Measurements from ENCODE around the gene RNF220.

The RNF220 gene

DNA sequence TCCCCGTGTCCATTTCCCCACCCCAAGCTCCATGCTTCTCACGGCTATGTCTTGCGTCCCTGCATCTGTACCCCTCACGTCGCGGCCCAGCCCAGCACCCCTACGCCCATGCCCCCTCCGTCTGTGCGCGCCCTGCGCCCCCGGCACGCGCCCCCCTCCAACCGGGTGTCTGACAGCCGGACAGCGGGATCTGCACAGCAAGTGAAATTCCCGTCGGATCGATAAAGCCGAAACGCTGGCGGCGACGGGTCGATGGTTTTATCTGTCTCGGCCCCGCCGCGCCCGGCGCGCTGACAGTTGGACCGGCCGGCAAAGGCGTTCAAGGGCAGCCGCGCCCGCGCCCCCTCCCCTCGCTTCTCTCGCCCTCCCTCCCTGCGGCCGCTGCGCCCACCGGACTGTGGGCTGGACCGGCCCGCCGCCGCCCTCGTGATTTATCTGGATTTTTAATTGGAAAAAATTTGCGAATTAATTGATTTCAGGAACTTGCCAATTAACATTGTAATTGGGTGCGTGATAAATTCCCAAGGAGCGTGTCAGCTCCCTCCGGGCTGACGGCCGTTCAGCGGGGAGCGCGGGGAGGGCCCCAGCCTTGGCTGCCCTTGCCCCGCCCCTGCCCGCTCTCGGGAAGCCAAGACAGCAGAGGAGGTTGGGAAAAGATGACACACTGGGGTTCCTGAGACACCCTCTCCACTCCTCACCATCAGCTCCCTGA lies 212.1 kb downstream of the RNF220 start:
- no peak for DNase-seq

DNA sequence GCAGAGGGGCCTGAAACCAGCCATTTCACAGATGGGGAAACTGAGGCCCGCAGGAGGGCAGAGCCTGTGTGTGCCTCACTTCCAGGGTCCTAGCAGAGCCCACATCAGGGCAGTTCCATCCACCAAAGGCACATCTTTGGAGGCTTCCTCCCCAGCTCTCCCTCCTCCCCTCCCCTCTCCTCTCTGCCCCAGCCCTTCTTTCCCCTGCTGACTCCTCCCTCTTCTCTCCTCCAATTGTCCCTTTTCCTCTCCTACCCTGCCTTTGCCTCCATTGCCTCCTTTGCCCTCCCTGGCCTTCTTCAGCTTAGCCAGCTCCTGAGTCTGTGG lies 212.6 kb downstream of the RNF220 start:
- DNase-seq = no peak

DNA sequence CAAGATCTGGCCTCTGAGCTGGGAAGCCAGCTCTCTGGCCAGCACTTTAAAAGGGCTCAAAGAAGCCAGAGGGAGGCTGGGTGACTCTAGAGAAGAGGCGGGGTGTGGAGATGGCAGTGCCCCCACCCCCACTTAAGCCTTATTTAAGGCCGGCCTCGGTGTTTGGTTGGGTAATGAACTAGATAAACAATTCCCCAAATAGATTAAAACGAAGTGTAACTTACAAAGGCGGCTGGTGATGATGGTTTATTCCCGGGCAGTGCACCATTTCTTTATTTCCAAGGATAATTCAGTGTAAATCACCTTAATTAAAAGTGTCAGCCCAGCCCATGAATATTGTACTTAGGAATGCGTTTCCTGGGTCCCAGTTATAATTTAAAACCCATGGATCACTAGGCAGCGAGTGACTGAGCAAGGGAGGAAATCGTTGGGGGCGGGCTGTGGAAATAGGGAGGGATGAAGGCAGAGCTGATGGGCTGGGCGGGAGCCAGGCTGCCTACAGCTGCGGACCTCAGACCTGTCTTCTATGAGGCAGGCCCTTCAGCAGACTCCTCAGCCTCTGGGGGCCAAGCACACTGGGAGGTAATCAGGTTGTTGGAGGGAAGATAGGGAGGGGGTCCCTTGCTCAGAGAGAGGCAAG lies 214.3 kb downstream of the RNF220 start:
- DNase-seq = no peak

DNA sequence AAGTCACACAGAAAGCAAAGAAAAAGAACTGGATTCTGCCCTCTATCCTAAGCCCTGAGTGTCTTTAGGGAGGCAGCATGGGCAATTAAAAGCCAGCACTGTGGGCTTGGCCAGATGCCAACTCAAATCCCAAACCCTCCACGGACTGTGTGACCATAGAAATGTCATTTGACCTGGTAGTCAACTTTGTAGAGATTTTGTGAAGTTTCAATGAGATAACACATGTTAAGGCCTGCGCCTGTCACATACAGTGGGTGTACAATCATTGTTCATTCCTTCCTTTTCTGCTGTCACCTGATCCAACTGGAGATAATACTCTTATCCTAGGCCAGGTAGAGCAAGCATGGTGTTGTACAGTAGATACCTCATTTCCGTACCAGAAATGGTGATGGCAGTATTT lies 215.0 kb downstream of the RNF220 start:
- DNase-seq = no peak

DNA sequence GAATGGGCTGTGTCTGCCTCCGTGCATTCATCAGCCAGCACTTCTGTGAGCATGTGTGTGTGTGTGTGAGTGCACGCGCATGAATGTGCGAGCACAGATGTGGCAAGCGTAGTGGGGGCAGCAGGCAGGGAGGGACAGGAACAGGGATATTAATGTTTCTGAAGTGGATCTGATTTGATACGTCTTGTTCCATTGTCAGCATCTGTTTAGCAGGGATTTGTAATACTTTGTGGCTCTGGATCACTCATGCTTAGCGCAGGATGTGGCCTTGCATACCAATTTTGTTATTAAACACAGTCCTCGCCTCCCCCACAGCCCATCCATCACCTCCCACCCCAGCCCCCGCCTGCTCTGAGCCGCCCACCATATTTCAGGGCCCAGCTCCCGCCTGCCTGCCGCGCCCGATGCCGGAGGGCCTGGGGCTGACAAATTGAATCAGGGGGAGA lies 216.8 kb downstream of the RNF220 start:
- DNase-seq = no peak

DNA sequence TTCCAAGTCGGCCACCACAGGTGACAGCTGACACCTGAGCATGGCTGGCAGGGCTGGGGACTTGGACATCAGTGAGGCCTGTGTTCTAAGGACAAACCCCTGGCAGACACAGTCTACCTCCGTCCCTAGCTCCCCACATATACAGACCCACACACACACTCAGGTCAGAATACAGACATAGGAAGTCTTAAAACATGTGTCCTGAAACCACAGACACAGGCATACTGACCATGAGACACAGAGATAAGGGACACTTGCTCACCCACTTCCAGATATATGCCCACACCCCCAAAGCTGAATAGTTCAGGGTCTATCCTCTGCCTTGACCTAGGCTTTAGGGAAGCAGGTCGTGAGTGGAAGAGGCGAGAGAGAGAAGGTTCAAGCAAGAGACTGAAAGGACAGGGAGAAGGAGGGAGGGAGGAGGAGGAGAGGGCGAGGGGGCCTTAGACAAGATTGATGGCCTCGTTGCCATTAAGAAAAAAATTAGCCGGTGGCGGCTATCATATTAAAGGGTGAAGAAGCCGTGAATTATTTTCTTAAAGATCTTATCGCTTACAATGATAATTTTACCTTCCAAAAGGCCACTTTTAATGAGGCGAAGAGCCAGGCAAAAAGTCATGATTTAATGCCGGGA lies 219.3 kb downstream of the RNF220 start:
- no peak for DNase-seq

DNA sequence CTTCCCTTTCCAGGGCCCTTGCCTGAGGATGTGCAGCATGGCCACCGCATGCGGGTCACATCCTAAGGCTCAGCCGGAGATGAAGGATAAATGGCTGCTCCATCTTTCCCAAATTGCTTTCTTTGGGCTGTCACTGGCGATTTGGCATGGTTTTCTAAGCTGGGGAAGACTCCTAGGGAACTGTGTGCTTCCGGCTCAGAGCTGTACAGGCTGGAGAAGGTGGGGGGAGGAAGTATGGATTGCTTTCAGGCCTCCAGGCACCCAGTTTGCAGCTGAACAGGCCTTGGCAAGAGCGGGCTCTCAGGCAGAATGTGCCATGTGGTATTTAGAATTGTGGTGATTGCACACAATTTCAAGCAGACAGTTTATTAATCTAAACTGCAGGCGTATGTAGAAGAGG lies 220.3 kb downstream of the RNF220 start:
- no peak for DNase-seq

DNA sequence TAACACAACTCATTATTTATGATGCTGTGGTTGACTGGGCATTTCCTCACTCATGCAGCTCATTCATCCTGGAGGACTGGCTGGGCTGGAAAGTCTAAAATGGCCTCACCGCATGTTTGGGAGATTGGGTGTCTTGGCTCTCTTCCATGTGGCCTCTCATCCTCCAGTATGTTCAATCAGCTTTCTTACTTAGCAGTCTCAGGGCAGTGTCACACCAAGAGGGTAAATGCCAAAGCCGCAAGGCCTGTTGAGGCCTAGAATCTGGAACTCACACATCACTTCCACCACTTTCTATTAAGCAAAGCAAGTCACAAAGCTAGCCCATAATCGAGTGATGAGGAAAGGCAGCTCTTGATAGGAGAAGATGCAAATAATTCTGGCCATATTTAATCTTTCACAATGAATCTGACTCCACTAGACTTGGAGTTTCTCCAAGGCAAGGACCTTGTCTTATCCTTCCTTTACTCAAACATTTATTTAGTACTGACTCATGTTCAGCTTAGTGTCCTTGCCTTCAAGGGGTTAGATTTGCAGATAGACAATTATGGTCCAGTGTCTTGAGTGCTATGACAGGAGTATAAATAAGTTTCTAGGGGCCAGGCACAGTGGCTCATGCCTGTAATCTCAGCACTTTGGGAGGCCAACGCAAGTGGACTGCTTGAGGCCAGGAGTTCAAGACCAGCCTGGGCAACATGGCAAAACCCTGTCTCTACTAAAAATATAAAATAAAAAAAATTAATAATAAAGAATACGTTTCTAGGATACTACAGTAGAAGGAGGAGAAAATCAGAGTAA lies 224.1 kb downstream of the RNF220 start:
- no peak for DNase-seq

DNA sequence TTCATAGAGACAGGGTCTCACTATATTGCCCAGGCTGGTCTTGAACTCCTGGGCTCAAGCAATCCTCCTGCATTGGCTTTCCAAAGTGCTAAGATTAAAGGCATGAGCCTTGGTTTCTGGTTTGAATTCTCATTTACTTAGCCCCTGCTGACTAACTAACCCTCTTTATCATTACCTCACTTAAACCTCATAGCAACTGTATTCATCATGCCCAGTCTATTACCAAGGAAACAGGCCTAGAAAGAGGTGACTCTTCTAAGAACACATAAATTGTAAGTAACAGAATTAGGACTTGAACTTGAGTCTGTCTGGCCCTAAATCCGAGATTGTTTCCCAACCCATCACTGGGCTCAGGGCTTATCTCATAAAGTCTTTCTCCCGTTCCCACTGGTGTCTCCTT lies 225.1 kb downstream of the RNF220 start:
- DNase-seq = no peak

DNA sequence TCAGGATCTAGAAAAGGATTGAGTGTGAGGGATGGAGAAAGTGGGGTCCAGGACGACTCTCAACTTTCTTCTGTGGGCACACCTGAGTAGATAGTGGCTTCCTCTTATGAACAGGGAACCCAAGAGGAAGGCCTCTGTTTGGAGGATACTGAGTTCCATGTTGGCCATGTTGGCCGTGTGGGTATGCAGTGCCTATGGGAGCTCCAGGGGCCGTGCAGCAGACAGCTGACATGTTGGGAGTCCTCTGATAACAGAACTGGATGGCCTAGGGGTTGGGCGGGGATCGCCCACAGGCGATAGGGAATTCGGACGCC lies 226.2 kb downstream of the RNF220 start:
- no peak for DNase-seq

DNA sequence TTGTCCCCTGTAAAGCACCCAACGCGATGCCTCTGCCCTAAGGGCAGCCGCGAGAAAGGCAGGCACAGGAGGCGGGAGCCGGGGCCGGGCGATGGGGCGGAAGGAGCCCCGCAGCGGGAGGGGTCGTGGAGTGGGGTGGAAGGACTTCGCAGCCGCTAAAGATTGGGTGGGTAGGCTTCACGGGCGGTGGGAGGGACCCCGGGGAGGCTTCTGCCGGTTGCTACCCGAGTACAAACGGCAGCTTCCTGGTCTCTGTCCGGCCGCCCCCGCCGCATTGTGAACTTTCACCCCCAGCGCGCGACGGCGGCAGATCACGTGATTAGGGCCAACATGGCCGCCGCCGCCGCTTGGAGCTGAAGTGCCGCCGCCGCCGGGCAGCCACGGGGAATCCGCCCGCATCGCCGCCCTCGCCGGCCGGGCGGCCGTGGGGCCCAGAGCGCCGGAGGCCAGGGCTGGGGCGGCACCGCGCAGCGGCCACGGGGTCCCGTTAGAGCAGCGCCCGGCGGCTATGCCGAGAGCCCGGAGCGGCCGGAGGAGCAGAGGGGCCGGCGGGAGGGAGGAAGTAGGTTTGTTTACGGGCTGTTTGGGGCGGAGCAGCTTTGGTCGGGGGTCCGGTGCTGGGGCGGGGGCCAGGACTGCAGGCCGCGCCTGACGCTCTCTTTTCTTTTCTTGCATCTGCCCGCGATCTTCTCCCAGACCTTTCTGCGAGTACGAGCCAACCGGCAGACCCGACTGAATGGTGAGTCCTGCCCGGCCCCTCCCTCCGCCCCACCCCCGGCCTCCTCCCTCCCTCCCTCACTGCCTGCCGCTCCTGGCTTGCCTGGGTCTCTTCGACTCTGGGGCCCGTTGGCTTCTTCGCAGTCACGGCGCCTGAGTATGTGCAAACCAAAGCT lies 226.8 kb downstream of the RNF220 start:
- DNase-seq = peak; percentile 89 to 93

DNA sequence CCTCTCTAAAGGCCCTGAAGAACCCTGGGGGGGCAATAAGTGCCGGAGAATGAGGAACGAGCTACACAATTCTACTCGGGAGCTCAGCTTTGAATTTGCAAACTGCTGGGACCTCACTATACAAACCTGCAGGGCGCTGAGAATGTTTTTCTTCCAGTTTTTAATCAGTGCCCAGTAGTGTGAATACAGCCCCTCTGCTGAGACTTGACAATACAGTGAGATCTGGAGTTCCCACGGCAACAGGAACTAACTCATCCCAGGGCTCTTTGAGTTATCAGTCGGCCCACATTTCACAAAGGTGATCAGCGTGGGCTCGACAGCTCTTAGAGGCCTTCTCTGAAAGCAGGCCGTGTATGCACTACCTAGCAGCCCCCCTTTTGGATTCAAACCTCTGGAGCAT lies 227.5 kb downstream of the RNF220 start:
- no peak for DNase-seq

DNA sequence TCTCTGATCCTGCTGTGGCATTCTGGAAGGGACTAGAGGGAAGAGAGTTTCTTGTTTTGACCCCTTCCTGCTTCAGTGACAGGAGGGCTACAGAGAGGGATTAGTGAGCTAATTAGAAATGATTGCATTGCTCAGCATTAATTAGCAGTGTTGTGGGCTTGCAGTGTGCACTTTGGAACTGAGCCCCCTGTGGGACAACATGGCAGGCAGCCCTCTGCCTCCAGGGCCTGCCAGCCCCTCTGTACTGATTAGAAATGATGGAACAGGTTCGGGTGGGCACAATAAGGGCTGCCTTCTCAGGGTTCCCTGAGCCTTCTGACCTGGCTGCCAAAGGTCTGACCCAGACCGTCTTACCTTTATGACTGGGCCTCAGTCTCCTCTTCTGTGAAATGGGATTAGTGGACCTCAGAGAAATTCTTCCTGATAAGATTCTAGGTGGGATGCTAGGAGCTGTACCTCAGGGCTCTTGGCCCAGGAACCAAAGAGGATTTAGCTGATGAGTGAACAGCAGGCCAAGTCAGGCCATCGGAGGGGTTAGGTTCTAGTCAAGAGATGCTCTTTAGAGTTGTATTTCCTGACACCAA lies 229.6 kb downstream of the RNF220 start:
- DNase-seq = no peak

DNA sequence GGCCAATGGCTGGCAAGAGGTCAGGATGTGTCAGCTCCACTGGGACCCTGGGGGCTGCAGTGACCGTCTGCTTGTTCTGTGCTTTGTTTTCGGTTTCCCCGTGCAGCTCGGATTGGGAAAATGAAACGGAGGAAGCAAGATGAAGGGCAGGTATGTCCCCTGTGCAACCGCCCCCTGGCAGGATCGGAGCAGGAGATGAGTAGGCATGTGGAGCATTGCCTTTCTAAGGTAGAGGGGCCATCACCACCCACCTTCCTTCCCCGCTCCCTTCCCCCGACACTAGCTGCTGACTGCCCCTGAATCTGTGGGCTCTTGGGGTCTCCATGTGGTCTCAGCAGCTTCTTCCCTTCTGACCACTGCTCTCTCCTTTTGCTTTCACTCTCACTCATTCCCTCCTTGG lies 230.4 kb downstream of the RNF220 start:
- DNase-seq = no peak

DNA sequence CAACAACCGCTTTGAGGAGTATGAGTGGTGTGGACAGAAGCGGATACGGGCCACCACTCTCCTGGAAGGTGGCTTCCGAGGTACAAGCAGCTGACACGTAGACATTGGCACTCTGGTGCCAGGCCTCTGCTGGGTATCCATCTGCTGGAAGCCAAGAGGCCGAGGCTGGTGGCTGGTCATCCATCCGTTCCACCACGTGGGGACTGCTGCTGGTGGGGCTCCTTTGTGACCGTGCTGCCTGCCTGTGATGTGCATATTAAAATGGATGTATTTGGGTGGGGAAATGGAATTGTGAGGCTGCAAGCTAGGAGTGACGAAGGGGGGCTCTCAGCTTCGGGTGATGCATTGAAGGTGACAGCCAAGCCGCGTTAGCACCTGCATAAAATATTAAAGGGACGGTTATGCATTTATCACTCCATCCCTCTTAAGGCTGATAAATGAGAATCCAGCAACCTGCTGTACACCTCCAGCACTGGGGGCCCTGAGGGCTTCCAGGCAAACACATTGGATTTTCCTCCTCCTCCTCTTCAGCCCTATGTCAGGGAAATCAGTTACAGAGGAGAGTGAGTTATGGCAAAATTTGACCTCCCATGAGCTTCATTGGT lies 231.1 kb downstream of the RNF220 start:
- no peak for DNase-seq

DNA sequence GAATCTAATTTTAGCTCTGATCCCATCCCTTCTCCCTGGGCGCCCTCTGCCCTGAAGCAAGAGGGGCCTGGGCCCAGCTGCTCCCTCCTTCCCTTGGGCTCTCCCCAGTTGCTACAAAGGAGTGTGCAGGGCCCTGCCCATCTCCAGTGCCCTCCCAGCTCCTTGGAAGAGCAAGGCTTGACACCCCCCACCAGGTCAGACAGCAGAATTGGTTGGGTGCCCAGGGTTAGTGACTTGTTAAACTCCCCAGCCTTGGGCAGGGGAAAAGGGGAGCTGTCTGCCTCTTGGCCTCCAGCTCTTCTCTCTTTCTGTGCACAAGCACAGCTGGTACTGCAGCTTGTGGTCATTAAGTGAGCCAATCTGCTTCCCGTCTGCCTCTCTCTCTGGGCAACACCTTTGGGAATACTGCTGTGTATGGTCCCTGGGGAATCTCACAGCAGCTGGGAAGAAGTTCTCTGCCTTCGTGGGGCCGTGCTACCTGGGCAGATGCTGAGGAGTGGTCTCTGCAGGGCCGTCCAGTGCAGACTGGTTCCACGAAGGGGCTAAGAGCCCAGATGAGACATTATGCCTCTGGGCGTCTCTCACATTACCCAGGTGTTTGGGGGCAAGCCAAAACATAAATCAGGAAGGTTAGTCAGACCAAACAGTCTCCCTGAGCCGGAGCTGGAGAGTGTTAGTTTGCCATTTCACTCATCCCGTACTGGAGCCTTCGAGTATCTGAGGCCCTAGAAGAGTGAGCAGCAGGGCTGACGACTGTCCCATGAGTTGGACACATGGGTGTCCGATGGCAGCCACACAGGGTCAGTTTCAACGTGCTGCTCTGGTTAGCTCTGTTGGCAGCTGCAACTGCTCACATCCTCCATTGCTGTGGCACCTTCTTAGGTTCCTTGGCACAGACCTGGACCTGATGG lies 231.9 kb downstream of the RNF220 start:
- no peak for DNase-seq

DNA sequence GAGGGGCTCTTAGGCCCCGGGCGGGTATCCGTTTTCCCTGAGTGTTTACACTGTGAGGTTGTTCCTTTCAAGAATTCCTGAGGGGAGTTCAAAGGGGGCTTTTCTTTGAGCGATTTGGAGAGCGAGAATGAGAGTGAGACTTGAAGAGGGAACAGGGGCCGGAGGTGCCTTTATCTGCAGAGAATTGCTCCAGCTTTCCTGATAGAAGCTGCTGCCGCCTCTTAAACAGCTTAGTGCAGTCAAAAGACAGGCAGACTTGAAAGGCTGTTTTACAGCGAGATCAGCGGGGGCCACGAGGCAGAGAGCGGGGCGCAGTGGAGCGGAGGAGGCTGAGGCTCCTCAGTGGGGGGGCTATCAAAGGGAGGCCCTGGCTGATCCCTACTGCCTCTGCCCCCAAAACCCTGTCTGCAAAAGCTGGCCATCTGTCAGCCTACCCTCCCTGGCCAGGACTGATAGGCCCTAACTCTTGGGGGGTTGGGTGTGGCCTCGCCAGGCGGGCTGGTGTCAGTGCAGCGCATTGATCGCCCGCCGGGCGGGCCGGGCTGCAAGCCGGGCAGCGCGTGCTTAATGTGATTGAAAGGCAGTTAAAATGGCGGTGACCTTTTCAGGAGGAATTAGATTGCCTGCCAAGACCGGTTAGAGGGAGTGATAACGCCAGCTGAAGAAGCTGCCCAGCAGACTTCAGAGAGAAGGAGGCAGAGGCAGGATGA lies 232.8 kb downstream of the RNF220 start:
- DNase-seq = no peak

DNA sequence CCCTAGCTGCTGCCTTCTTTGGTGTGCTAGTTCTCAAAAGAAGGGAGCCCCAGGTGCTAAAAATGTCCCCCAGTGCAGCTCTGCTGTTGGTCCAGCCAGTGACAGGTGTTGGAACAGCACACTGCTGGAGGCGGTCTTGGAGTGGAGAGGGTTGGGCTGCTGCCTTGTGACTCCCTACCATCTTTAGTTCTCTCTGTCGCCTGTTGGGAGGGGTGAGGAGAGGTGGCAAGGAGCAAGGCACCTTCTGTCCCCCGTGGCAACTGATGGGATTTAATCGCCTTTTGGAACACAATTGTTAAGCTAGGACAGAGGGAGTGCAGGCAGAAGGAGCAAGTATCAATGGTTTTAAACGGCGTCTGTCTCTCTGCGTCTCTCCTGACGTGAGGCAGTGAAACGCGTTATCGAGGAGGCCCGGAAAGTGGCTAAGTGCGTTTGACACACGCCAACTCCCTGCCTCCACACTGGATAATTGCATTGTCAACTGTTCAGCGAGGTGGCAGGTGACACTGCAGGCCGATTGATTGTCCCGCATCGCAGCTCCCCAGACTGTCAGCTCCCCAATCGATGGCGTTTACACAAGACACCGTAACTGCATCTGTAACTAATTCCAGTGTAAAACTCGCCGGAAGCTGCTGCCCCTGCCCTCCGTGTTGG lies 235.3 kb downstream of the RNF220 start:
- no peak for DNase-seq
